Measurements from ENCODE around the gene TXK. TPM values are rescaled to one million over a fixed set of nuclear protein-coding genes. Genes with fewer than 3 reads are reported as not detected.

TXK gene
- total RNA-seq, 1 experiment from 2014 or later = 1.7 TPM

GRCh38 chr4:48178931-48179330 is 44.9 kb upstream of the TXK start:
- CTCF ChIA-PET = no interaction called here
- Histone ChIP-seq H4K20me1 (ENCODE audit: insufficient read depth) (no peaks in the 10 kb centered on the region), H3K9ac (ENCODE audit: low read length) (no peak overlapping the region), H3K27me3 (ENCODE audit: insufficient read depth, low read length) (no peaks in the 10 kb centered on the region), H3K4me2 (ENCODE audit: low read length) (no peak overlapping the region), H3K4me3 (replicated peaks in 1 of 2; ENCODE audit: low read depth in 1 of 2, low read length in 2 of 2) (no peak overlapping the region), H3K4me1 (ENCODE audit: control insufficient read depth in 1 of 2, insufficient read depth in 2 of 2, low read length in 2 of 2) (peaks cover 17 to 28% of the 10 kb centered on the region in 2 experiments), H3K79me2 (ENCODE audit: insufficient read depth, low read length) (no peaks in the 10 kb centered on the region), H2AFZ (ENCODE audit: low read depth, low read length, poor library complexity, severe bottlenecking) (no peak overlapping the region), H3K36me3 (ENCODE audit: control insufficient read depth in 1 of 2, insufficient read depth in 2 of 2, low read length in 2 of 2) (no peaks in the 10 kb centered on the region), H3K9me2 (ENCODE audit: insufficient read depth) (no peaks in the 10 kb centered on the region), H3K9me3 (ENCODE audit: control insufficient read depth in 1 of 2, insufficient read depth in 1 of 2, low read depth in 1 of 2, low read length in 2 of 2) (no peaks in the 10 kb centered on the region), H3K27ac (ENCODE audit: low read depth, low read length) (no peak overlapping the region)
- intact Hi-C loops (cut with micrococcal nuclease) = no loop called here
- no peak for ATAC-seq
- no peak for DNase-seq (ENCODE audit: low read depth, low spot score)
- TF ChIP-seq POLR2AphosphoS5 (IDR thresholded peaks at IDR 0.05; ENCODE audit: low read depth, low read length) = no peak
- TF ChIP-seq, protein P1, sequence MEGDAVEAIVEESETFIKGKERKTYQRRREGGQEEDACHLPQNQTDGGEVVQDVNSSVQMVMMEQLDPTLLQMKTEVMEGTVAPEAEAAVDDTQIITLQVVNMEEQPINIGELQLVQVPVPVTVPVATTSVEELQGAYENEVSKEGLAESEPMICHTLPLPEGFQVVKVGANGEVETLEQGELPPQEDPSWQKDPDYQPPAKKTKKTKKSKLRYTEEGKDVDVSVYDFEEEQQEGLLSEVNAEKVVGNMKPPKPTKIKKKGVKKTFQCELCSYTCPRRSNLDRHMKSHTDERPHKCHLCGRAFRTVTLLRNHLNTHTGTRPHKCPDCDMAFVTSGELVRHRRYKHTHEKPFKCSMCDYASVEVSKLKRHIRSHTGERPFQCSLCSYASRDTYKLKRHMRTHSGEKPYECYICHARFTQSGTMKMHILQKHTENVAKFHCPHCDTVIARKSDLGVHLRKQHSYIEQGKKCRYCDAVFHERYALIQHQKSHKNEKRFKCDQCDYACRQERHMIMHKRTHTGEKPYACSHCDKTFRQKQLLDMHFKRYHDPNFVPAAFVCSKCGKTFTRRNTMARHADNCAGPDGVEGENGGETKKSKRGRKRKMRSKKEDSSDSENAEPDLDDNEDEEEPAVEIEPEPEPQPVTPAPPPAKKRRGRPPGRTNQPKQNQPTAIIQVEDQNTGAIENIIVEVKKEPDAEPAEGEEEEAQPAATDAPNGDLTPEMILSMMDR (IDR thresholded peaks at IDR 0.05 in 2 of 3, conservative IDR thresholded peaks at IDR 0.05 in 1 of 3; ENCODE audit: borderline replicate concordance in 1 of 3, insufficient read depth in 1 of 3, low read depth in 2 of 3, low read length in 2 of 3) = no peak
- TF ChIP-seq MAX (IDR thresholded peaks at IDR 0.05) = no peak
- TF ChIP-seq ELF1 (IDR thresholded peaks at IDR 0.05; ENCODE audit: borderline replicate concordance, low read depth) = no peak
- TF ChIP-seq RAD21 (IDR thresholded peaks at IDR 0.05; ENCODE audit: low read depth) = no peak
- no peak for TF ChIP-seq EGR1 (IDR thresholded peaks at IDR 0.05; ENCODE audit: low read depth)
- no peak for TF ChIP-seq POLR2A (IDR thresholded peaks at IDR 0.05; ENCODE audit: borderline replicate concordance, extremely low read depth, insufficient read depth, insufficient read length)
- TF ChIP-seq SP1 (IDR thresholded peaks at IDR 0.05; ENCODE audit: low read depth) = no peak
- TF ChIP-seq CEBPB (IDR thresholded peaks at IDR 0.05; ENCODE audit: low read depth) = no peak
- POLR2A ChIA-PET = no interaction called here
- BruUV-seq (replicated peaks) = no TSS peak
- RAD21 ChIA-PET (ENCODE audit: low non-redundant PET in 1 of 2, low total read pairs in 2 of 2, uncharacterized antibody in 2 of 2, unreplicated experiment in 2 of 2) = no interaction called here

DNA sequence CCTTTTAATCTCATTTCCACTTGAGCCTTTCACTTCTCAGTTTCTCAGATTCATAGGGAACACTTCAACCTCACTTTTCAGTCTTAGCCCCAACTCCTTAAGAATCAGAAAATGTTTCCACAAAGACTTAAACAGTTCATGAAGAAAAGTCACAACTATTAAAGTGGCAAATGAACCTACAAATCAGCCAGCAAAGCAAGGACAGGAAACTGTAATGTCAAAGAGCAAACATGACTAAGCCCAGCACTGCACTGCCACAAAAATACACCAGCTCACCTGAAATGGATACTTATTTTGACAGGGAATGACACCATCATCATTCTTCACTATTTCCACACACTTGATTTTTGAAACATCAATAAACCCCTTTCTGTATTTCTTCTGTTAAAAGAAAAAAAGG is 41.8 kb upstream of the TXK start:
- Histone ChIP-seq H3K4me3 (replicated peaks in 1 of 2; ENCODE audit: low read depth in 1 of 2, low read length in 2 of 2) (no peak overlapping the region), H4K20me1 (ENCODE audit: insufficient read depth) (no peaks in the 10 kb centered on the region), H2AFZ (ENCODE audit: low read depth, low read length, poor library complexity, severe bottlenecking) (no peak overlapping the region), H3K27me3 (ENCODE audit: insufficient read depth, low read length) (no peaks in the 10 kb centered on the region), H3K4me2 (ENCODE audit: low read length) (peak overlapping the region; percentile 49), H3K9me2 (ENCODE audit: insufficient read depth) (no peaks in the 10 kb centered on the region), H3K27ac (ENCODE audit: low read depth, low read length) (no peak overlapping the region; the same call in 1 of the 2 replicates), H3K9me3 (ENCODE audit: control insufficient read depth in 1 of 2, insufficient read depth in 1 of 2, low read depth in 1 of 2, low read length in 2 of 2) (no peaks in the 10 kb centered on the region), H3K36me3 (ENCODE audit: control insufficient read depth in 1 of 2, insufficient read depth in 2 of 2, low read length in 2 of 2) (no peaks in the 10 kb centered on the region), H3K4me1 (ENCODE audit: control insufficient read depth in 1 of 2, insufficient read depth in 2 of 2, low read length in 2 of 2) (peaks cover 30 to 45% of the 10 kb centered on the region in 2 experiments), H3K9ac (ENCODE audit: low read length) (0 out of 2 replicates have a peak overlapping the region, but pooled peaks have one; percentile 4), H3K79me2 (ENCODE audit: insufficient read depth, low read length) (no peaks in the 10 kb centered on the region)
- ChIA-PET RAD21 (ENCODE audit: low non-redundant PET in 1 of 2, low total read pairs in 2 of 2, uncharacterized antibody in 2 of 2, unreplicated experiment in 2 of 2) (no interaction called here), CTCF (no interaction called here), POLR2A (no interaction called here)
- BruUV-seq (replicated peaks) = no TSS peak
- TF ChIP-seq POLR2A (IDR thresholded peaks at IDR 0.05; ENCODE audit: borderline replicate concordance, extremely low read depth, insufficient read depth, insufficient read length) (no peak), POLR2AphosphoS5 (IDR thresholded peaks at IDR 0.05; ENCODE audit: low read depth, low read length) (no peak), EZH2 (IDR thresholded peaks at IDR 0.05) (no peak), SRF (IDR thresholded peaks at IDR 0.05; ENCODE audit: low read depth) (no peak), MAX (IDR thresholded peaks at IDR 0.05) (no peak), CBX3 (IDR thresholded peaks at IDR 0.05; ENCODE audit: low read depth) (no peak), SP1 (IDR thresholded peaks at IDR 0.05; ENCODE audit: low read depth) (no peak), EGR1 (IDR thresholded peaks at IDR 0.05; ENCODE audit: low read depth) (no peak), FOSL1 (IDR thresholded peaks at IDR 0.05; ENCODE audit: low read depth) (no peak), SIN3A (IDR thresholded peaks at IDR 0.05; ENCODE audit: low read depth) (no peak), EZH2phosphoT487 (IDR thresholded peaks at IDR 0.05; ENCODE audit: borderline replicate concordance) (no peak), ZFX (IDR thresholded peaks at IDR 0.05) (no peak)
- TF ChIP-seq, protein P2, sequence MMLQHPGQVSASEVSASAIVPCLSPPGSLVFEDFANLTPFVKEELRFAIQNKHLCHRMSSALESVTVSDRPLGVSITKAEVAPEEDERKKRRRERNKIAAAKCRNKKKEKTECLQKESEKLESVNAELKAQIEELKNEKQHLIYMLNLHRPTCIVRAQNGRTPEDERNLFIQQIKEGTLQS (IDR thresholded peaks at IDR 0.05) = no peak
- intact Hi-C loops (cut with micrococcal nuclease) = no loop called here
- DNase-seq (ENCODE audit: low read depth, low spot score) = no peak
- ATAC-seq = no peak

Measured in HCT116 (cell line).